HG02884 (cell line): ENCODE data around the gene PAX5.

Experiments used
- ATAC-seq: cut with Tn5 transposase; IDR thresholded peaks from one replicate; pipeline ENCODE4 v1.9.1; 2021; ENCODE audit warnings: mild to moderate bottlenecking, moderate library complexity; ENCODE audit not compliant: unreplicated experiment

PAX5 gene

DNA sequence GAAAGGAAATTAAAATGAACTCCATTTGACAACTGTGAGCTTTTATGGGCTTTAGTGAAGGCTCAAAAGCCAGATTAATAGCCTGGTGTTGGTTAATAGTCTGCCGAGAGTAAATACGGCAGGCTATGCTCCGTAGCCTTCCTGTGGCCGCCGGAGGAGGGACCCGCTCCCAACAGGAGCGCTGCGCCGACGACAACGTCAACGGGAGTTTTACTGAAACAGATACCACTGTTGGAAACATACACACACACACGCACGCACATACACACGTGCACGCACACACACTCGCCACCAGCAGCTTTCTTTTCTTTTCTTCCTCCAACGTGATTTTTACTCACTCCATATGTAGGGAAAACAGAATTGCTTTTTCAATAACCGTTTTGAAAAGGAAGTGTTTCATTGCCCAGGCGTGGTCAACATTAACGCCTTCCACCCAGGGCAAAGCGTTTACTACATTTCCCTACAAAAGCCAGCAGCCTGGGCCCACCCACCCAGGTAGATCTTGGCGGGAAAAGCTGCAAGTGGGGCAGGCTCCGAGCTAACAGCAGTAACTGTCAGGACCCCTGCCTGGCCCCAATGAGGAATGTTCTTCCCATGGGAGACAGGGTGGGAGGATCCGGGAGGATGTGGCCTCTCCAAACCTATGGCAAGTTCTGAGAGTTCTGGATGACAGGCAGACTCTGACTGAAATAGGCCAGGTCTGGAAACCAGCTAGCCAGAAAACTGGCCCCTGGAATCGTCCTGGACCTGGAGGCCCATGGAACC, 72.3 kb downstream of the PAX5 start:
- ATAC-seq: no peak

DNA sequence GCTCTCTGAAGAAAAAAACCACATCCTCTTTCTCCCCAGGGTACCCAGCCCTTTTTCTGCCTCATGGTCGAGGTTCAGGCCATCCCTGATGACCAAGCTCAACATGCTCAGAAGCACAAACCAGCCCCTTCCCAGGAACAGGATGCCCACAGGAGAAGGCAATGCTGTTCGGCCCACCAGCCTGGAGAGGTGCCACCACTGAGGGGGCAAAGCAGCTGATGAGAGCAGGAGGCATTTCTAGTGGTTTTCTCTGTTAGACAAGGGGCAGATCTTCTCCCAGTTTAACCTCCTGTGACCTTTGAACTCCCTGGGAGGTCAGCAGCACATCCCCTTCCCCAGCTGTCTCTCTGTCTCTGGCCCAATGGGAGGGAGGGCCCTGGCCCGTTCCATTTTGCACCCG, 73.0 kb downstream of the PAX5 start:
- no peak for ATAC-seq

DNA sequence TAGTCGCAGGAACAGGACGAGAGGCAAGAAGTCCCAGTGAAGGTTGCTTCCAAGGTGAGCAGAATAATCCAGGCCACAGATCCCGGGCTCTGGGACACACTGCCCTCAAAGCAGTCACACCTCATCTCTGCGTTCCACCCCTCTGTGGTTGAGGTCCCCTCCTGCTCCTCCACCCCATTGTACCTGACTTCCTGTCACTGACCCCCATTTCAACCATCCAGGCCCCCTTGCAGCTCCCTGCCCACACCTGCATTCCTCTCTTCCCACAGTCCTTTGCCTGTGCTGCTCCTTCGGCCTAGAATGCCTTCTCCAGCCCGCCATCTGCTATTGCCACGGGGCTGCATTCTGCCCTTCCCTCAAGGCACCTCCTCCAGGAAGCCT, 73.5 kb downstream of the PAX5 start:
- no peak for ATAC-seq

DNA sequence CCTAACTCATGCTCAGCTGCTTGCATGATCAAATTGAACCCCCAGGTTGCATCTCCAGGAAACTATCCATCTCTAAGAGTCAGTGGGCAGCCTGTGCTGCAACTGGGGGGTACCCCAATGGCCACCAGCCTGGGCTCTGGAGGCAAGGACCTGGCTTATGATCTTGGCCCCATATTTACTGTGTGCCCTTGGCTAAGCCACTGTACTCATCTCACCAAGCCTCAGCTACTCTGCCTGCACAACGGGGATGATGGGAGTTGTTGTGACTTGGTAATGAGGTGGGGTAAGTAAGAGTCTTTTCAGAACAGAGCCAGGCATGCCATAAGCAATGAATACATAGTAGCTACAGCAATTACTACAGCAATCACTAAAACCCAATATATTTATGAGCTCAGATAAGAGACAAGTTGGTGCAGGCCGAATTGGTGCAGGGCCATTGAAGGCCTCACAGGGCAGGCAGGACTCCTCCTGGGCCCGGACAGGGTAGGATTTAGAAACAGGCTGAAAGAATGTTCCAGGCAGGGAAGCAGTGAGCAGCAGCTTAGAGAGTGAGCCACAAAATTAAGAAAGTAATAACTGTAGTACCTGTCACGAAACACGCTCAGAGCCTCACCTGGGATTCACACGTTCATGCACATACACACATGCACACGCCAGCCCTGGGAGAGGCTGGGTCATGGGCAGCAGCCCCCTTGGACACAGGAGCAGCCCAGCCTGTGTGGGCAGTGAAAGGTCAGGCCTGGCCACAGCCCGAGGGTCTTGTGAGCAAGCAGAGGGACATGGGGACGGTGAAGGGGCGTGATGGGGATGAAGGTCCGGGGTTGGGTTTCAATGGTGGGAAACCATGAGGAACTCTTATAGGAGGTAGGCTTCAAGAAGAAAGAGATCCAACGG, 74.1 kb downstream of the PAX5 start:
- ATAC-seq: no peak

DNA sequence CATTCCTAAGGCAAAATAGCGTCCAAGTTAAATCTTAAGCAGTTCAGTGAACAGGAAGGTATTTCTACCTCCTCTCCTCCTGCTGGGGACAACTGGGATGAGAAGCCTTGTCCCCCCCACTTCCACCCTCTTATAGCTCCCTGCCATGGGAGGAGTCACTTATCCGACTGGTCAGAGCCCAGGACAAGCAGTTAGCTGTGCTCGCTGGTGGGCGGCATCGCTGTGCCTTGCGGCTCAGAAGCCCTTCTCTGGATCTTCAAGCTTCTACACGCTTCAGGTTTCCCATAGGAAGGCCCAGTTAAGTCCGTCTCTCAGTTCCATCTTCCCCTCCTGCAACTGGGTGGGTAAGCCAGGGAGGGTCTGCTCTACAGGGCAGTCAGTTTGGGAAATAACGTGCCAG, 77.2 kb downstream of the PAX5 start:
- ATAC-seq: no peak

DNA sequence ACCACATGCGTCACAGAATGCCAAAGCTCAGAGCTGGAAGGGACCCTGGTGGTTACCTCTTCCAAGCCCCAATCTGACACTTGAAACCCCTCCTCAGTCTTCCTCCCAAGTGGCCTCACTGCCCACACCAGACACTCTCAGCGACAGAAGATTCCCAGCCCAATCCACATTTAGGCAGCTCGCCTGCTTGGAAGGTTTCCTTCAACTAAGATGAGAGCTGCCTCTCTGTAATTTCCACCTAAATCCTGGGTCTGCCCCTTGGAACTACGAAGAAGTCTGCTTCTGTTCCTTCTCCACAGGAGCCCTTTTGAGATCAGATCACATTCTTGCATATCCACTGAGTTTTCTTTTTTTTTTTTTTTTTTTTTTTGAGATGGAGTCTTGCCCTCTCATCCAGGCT, 83.7 kb downstream of the PAX5 start:
- ATAC-seq: no peak

DNA sequence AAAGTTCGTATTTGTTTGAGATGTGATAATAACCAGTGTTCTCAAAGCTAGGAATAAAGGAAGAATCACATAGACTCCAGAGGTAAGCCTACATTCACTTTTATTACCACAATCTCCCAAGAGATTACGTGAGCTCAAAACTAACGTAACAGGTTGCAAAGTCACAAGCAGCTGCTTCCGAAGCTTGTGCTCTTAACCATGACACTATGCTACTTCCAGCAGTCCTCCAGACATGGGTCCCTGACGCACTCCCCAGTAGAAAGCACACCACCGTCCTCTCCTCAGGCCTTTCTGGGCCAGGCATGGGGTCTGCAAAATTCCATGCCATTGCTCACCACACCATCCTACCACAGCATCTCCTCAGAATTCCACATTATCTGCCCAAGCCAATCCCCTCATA, 84.6 kb downstream of the PAX5 start:
- ATAC-seq: no peak

DNA sequence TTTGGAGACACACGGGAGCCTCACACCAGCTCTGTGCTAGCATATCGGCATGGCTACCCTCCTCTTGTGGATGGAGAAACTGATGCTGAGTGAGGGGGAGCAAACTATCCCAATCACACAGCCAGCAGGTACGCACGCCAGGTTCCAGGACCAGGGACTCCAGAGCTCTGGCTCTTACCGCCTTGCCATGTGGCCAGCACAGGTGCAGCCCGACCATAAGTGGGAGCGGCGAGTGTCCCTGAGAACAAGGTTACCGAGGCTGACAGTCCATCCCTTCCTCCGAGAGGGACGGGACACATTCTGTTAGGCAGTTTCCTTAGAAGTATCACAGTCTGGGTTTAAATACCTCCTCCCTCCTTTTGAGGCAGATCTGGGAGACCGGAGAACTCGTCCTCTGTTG, 86.0 kb downstream of the PAX5 start:
- no peak for ATAC-seq

DNA sequence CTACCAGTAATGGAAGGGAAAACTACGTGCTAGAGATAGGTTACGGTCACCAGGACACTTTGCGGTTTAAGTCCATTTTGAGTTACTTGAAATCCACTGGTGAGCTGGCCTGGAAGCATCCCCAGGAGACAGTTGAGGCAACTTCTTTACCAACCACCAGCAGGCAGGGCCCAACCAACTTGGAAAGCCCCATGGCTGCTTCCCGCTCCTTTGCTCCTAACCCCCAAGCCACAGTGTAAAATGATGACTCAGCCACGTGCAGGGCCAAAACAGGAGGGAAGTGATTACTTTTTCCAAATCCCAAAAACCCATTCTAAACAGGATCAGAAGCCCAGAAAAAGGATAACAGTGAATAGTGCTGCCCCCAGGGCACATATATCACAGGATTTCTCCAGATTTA, 87.4 kb downstream of the PAX5 start:
- no peak for ATAC-seq

DNA sequence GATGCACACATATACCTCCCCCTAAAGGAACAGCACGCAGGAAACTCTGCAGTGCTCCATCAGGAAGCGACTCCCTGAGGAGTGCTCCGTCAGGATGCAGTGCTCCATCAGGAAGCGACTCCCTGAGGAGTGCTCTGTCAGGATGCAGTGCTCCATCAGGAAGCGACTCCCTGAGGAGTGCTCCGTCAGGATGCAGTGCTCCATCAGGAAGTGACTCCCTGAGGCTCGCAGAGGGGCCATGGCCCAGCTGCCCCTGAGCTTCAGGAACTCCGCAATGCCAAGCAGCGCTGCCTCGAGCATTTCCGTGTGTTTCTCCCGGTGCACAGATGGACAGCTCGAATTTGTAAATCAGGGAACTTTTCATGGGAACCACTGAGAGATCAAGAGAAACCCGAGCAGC, 88.1 kb downstream of the PAX5 start:
- no peak for ATAC-seq

DNA sequence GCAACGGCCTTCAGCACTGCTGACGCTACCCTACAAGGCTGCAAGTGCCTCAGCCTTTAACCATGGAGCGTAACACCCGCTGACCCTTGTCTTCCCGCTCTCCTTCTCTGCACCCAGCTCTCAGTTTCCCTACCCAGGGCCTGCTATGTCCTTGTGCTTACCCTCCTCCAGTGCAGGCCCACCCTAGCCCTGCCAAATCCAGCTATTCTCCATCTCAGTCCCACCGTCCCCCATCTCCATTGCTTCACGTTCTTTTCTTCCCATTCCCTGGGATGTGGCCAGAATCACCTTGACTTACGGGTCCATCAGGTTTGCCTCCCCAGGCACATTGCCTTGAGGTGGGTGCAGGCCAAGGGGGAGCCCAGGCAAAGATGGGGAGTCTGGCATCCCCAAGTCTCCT, 91.2 kb downstream of the PAX5 start:
- no peak for ATAC-seq

DNA sequence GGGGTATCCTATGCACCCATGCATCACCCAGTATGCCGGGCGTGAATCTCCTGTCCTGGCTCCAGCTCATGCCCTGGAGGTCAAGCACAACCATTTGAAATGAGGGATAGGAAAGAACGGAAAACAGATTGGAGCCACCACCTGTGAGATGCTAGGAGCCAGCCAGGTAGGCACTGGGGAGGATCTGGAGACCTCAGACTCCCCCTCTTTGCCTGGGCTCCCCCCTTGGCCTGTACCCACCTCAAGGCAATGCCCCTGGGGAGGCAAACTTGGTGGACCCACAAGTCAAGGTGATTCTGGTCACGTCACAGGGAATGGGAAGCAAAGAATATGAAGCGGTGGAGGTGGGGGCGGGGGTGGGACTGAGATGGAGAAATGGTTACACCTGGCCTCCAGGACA, 92.6 kb downstream of the PAX5 start:
- ATAC-seq: no peak

DNA sequence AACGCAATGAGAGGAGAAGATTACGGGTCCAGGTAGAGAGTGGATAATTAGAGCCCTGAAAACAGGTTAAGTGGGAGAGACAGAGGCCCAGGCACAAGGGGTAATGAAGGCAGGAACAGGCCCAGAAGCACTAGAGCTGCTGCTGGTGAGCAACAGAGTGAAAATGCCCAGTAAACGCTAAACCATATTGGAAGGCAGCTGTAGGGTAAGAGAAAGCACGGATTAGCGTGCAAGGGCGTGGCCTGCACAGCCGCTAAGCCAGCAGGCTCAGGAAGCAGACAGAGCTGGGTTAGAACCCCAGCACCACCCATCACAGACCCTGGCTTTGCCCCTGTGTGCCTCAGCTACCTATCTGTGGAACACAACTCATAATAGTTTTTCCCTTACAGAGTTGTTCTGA, 93.2 kb downstream of the PAX5 start:
- ATAC-seq: no peak

DNA sequence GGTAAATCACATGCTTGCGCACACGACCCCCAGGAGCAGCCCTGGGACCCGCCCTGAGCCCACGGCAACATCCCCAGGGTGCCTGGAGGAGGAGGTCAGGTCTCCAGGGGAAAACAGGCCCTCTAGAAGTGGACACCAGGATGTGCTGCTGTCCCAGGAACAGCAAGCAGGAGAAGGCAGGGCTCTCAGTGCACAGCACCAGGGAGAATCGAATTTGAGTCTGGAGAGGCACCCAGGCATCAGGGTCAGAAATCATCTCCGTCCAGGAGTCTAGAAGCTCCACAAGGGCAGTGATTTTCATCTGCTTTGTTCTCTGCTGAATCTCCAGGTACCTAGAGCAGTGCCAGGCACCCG, 93.6 kb downstream of the PAX5 start:
- no peak for ATAC-seq

DNA sequence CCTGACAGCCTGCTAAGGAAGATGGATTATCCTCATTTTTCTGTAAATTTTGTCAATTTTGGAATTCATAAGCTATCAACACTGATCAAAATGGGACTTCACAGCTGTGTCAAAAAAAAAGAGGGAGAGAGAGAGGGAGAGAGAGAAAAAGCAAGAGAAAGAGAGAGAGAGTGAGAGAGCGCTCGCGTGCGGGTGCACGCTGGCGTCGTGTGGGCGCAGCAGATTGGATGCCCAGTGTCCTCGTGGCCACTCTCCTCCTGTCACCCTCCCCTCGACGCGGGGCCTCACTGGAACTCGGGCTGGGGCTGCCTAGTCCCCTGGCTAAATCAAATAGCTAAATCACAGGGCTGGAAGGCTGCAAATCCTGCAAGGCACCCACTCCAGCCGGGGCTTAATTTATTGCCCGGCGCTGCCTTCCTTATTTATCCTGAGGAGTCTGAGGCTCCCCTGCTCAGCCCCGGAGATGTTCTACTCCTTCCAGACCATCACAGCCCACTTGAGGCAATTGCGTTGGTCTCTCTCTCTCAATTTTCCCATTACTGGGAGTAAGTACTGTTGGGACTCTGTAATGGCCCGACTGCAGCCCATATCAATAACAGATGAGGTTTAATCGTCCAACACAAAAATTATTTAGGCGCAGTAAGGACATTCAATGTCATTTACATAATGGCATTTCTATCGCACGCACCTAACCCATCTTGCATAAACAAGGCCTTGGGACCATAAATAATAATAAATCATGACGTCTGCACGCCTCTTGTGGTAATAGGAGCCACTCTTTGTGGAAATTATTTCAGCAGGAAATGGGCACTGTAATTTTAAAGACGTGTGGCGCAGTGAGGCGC, 94.2 kb downstream of the PAX5 start:
- ATAC-seq: no peak

DNA sequence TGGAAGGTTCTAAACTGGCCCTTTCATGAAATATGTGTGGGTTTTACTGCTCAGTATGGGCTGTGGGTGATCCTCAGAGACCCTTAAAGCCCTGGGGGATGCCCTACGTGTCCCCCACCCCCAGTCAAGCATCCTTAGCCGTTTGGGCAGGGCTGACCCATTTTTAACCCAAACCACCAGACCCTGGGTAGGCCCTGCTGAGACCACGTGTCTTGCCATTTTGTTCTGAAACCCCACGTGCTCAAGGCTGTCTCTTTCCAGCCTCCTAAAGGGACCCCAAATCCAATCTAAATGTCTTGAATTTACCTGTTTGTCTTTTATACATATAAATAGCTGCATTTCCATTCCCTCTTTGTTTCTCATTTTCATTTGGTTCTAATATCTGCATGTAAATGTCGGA, 94.9 kb downstream of the PAX5 start:
- ATAC-seq: no peak

DNA sequence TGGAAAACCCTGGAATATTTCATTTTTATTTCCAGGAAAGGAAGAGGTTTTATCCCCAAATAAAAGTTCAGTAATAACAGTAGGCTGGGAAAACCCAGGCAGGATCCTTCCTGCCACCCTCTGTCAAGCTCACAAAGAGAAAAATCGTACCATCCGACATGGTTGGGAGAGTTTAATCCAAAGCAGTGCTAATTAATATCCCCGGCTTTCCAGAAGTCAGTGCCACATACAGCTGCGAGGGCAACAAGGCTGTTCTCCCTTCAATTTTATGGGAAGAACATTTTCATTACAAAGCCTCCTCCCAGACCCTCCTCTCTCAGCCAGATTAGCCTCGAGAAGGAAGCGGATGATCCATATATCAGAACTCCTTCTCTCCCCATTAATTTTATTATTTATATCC, 95.5 kb downstream of the PAX5 start:
- ATAC-seq: no peak

DNA sequence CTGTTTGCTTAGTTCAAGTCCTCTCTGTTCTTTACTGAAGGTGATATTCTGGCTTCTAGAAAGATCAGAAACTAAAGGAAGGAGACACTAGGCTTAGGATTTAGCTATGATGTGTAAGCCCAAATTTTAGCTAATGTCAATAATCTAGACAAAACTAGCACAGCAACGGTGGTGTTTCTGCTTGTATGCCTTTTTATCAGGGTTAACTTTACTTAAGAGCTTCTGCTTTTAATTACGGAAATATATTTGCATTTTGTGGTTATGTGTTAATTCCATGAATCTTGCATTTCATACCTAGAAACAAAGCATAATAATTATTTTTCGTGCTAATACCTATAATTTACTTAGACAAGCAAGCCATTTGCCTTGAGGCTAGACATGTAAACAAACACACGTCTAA, 96.1 kb downstream of the PAX5 start:
- no peak for ATAC-seq

DNA sequence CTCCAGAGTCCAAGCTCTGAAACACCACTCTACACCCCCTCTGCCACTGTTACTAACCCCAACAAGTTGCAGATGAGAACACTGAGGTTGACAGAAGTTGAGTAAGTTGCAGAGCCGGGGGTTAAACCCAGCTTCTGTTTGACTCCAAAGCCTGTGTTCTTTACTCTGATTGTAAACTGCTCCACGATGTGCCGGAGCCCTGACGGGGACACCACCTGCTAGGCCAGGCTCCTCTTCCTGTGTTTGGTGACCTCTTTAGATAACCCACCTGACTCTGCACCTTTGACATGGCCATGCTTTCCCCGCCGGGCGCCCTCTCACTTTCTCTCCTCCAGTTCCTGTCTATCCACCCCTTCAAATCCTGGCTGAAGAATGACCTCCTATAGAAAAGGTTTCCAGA, 96.7 kb downstream of the PAX5 start:
- no peak for ATAC-seq

DNA sequence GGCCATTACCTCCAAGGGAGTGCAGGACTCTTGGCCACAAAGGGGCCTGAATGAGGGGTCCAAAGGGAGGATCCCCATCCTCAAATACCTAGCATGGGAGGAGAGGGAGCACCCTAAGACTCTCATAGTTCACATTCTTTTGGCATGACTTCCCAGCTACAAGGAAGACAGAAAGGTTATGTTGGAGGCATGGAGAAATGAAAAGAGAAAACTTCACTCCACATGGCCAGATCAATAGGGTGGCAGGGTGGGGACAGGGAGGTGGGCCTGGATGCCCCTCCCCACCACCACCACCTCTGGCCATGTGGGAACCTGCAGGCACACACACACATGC, 97.6 kb downstream of the PAX5 start:
- ATAC-seq: no peak

DNA sequence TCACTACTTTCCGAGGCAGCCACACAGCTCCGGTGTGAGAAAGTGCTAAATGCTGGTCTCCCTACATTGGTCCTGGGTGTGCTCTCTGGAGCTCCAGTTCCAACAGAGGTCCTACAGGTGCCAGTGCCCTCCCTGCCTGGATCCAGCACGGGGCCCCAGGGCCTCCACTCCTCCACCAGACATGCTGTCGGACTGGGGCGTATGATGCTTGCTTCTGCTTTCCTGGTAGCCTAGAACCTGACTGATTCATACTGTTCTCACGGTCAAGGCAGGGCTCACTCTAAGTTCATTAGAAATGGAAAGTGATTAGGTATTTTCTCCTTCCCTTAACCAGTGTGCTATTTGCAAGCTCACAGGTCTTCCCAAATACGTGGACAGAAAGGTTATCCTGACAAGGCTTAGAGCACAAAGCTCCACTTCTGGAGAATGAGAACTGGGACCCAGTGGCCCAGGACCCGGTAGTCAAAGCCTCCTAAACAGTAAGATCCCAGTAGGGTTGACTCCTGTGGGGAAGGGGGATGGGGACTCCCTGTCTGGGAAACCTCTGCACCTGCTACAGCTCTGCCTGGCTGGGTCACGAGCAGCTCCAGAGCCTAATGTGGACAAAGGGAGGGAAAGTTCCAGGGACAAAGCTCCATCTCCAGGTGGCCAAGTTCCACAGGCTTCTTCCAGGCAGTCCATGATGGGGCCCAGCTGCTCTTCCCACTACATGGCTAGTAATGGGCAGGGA, 98.1 kb downstream of the PAX5 start:
- ATAC-seq: peak; percentile 63
